Esophagus (tissue), 2 donors: Measurements from ENCODE around the gene SLAMF7. TPM values are rescaled to one million over a fixed set of nuclear protein-coding genes. Genes with fewer than 3 reads are reported as not detected.
A peak's percentile ranks its signal among the peaks of the same experiment; 100 is the strongest.

Experiments used
- H3K27ac ChIP-seq, 2 donors: one replicate each; pipeline ENCODE4 v1.5.1; 2013; ENCODE audit warnings: low read depth in 2 of 2, mild to moderate bottlenecking in 2 of 2, inconsistent platforms in 1 of 2, low read length in 1 of 2, moderate library complexity in 1 of 2
- H3K27me3 ChIP-seq, 2 donors: one replicate each; pipeline ENCODE4 v1.6.1; 2013; ENCODE audit warnings: low read length in 2 of 2, control low read depth in 1 of 2, mild to moderate bottlenecking in 1 of 2; ENCODE audit not compliant: insufficient read depth in 2 of 2, control insufficient read depth in 1 of 2
- H3K36me3 ChIP-seq, 2 donors: one replicate each; pipeline ENCODE4 v1.6.1; 2013; ENCODE audit warnings: low read length in 1 of 2; ENCODE audit not compliant: control insufficient read depth in 2 of 2, insufficient read depth in 2 of 2
- H3K4me1 ChIP-seq, 2 donors: one replicate each; pipeline ENCODE4 v1.6.1; 2013; ENCODE audit warnings: low read length in 1 of 2; ENCODE audit not compliant: control insufficient read depth in 2 of 2, insufficient read depth in 2 of 2
- H3K4me3 ChIP-seq, 2 donors: one replicate each; pipeline ENCODE4 v1.5.1; 2013; ENCODE audit warnings: low read length in 2 of 2, mild to moderate bottlenecking in 2 of 2, low read depth in 1 of 2, moderate library complexity in 1 of 2
- H3K9me3 ChIP-seq, 2 donors: one replicate each; pipeline ENCODE4 v1.6.1; 2013; ENCODE audit warnings: mild to moderate bottlenecking in 2 of 2, low read depth in 1 of 2, low read length in 1 of 2, moderate library complexity in 1 of 2; ENCODE audit not compliant: control insufficient read depth in 2 of 2, insufficient read depth in 1 of 2
- WGBS, 2 donors: extraction: QIAGEN DNeasy Blood & Tissue Kit; methylation state at CpG; one replicate each; pipeline ENCODE4 v1.1.7; 2013; 5-methylcytosine and 5-hydroxymethylcytosine counted together
- polyA plus RNA-seq, 2 donors: library from polyadenylated mRNA; stranded (reverse); fragments of 200-250 nt; gene quantifications; one replicate each; pipeline ENCODE4 v1.2.3, GENCODE V29; 2013
- donor health status: healthy with polysubstance abuse.
- donor health status: Bipolar disorder and iron deficiency.

Gene SLAMF7
- polyA plus RNA-seq, 2 donors, result 2.9 to 4.0 TPM

- H3K27ac ChIP-seq, result no peak overlapping the region
- H3K9me3 ChIP-seq, result no peaks in the 10 kb centered on the region
- H3K27me3 ChIP-seq, result no peaks in the 10 kb centered on the region
- H3K4me3 ChIP-seq, result no peak overlapping the region
- 49 to 56% methylated on average over 5 of the region's 5 CpGs for WGBS, 2 donors
- H3K4me1 ChIP-seq, result peaks cover 0 to 6% of the 10 kb centered on the region in 2 donors
- no peaks in the 10 kb centered on the region for H3K36me3 ChIP-seq
Measured at GRCh38 chr1:160752924-160753323, 13.9 kb downstream of the SLAMF7 start.

GRCh38 chr1:160753594-160753993 is 14.5 kb downstream of the SLAMF7 start:
- Histone ChIP-seq H3K9me3 (no peaks in the 10 kb centered on the region), H3K36me3 (no peaks in the 10 kb centered on the region), H3K27me3 (no peaks in the 10 kb centered on the region), H3K27ac (no peak overlapping the region), H3K4me3 (no peak overlapping the region), H3K4me1 (no peaks in the 10 kb centered on the region)

- H3K27ac ChIP-seq, result no peak overlapping the region
- no peaks in the 10 kb centered on the region for H3K9me3 ChIP-seq
- H3K4me1 ChIP-seq, result no peaks in the 10 kb centered on the region
- no peaks in the 10 kb centered on the region for H3K27me3 ChIP-seq
- H3K36me3 ChIP-seq, result no peaks in the 10 kb centered on the region
- WGBS, 2 donors, result 80 to 84% methylated on average over 2 of the region's 2 CpGs
- no peak overlapping the region for H3K4me3 ChIP-seq
Measured at GRCh38 chr1:160755461-160755860, 16.4 kb downstream of the SLAMF7 start.

- WGBS, 2 donors, result 62 to 69% methylated on average over 5 of the region's 5 CpGs
- H3K27ac ChIP-seq, result peak overlapping the region in 1 of 2 donors; percentile 40
Measured at GRCh38 chr1:160755911-160756848, 17.1 kb downstream of the SLAMF7 start.

GRCh38 chr1:160756849-160757201 is 17.8 kb downstream of the SLAMF7 start:
- H3K4me3 ChIP-seq, result no peak overlapping the region
- WGBS, 2 donors, result 85 to 90% methylated on average over 2 of the region's 2 CpGs
- no peaks in the 10 kb centered on the region for H3K9me3 ChIP-seq
- peaks cover 0 to 2% of the 10 kb centered on the region in 2 donors for H3K4me1 ChIP-seq
- no peaks in the 10 kb centered on the region for H3K27me3 ChIP-seq
- H3K36me3 ChIP-seq, result no peaks in the 10 kb centered on the region
- H3K27ac ChIP-seq, result peak overlapping the region; percentile 4 to 40

More at GRCh38 chr1:160755911-160756848, 17.1 kb downstream of the SLAMF7 start:
- Histone ChIP-seq H3K4me1 (no peaks in the 10 kb centered on the region), H3K27me3 (no peaks in the 10 kb centered on the region), H3K36me3 (no peaks in the 10 kb centered on the region), H3K4me3 (no peak overlapping the region), H3K9me3 (no peaks in the 10 kb centered on the region)

- no peaks in the 10 kb centered on the region for H3K27me3 ChIP-seq
- H3K27ac ChIP-seq, result no peak overlapping the region
- no peaks in the 10 kb centered on the region for H3K9me3 ChIP-seq
- 89 to 90% methylated on average over 2 of the region's 2 CpGs for WGBS, 2 donors
- no peak overlapping the region for H3K4me3 ChIP-seq
- H3K36me3 ChIP-seq, result no peaks in the 10 kb centered on the region
- H3K4me1 ChIP-seq, result peaks cover 0 to 5% of the 10 kb centered on the region in 2 donors
Measured at GRCh38 chr1:160758521-160758920, 19.5 kb downstream of the SLAMF7 start.

- Histone ChIP-seq H3K4me3 (no peak overlapping the region), H3K4me1 (peaks cover 0 to 5% of the 10 kb centered on the region in 2 donors), H3K27me3 (no peaks in the 10 kb centered on the region), H3K9me3 (no peaks in the 10 kb centered on the region), H3K36me3 (no peaks in the 10 kb centered on the region), H3K27ac (no peak overlapping the region)
Measured at GRCh38 chr1:160759740-160760139, 20.7 kb downstream of the SLAMF7 start.

- peak overlapping the region in 1 of 2 donors; percentile 21 for H3K27ac ChIP-seq
- WGBS, 2 donors, result 74 to 86% methylated on average over 4 of the region's 4 CpGs
- no peak overlapping the region for H3K4me3 ChIP-seq
- no peaks in the 10 kb centered on the region for H3K27me3 ChIP-seq
- no peaks in the 10 kb centered on the region for H3K9me3 ChIP-seq
- H3K4me1 ChIP-seq, result peaks cover 0 to 5% of the 10 kb centered on the region in 2 donors
- H3K36me3 ChIP-seq, result no peaks in the 10 kb centered on the region
Measured at GRCh38 chr1:160761046-160761445, 22.0 kb downstream of the SLAMF7 start.

GRCh38 chr1:160761886-160762285 is 22.8 kb downstream of the SLAMF7 start:
- H3K27me3 ChIP-seq, result no peaks in the 10 kb centered on the region
- peak overlapping the region; percentile 49 to 53 for H3K27ac ChIP-seq
- no peaks in the 10 kb centered on the region for H3K9me3 ChIP-seq
- H3K4me3 ChIP-seq, result no peak overlapping the region
- 54 to 79% methylated on average over 2 of the region's 2 CpGs for WGBS, 2 donors
- H3K4me1 ChIP-seq, result peaks cover 0 to 8% of the 10 kb centered on the region in 2 donors
- no peaks in the 10 kb centered on the region for H3K36me3 ChIP-seq

- no peaks in the 10 kb centered on the region for H3K27me3 ChIP-seq
- no peaks in the 10 kb centered on the region for H3K9me3 ChIP-seq
- H3K27ac ChIP-seq, result no peak overlapping the region
- H3K36me3 ChIP-seq, result no peaks in the 10 kb centered on the region
- peaks cover 0 to 9% of the 10 kb centered on the region in 2 donors for H3K4me1 ChIP-seq
- no peak overlapping the region for H3K4me3 ChIP-seq
- WGBS, 2 donors, result 71 to 82% methylated on average over 3 of the region's 3 CpGs
Measured at GRCh38 chr1:160763993-160764392, 24.9 kb downstream of the SLAMF7 start.
